NCI-H446 (cell line): ENCODE data around the gene FAT1.

ENCODE experiments used
- DNase-seq, 2 experiments: peaks; one replicate each; lab custom pipeline; 2025; lab: John Stamatoyannopoulos, UW

Gene FAT1

DNA sequence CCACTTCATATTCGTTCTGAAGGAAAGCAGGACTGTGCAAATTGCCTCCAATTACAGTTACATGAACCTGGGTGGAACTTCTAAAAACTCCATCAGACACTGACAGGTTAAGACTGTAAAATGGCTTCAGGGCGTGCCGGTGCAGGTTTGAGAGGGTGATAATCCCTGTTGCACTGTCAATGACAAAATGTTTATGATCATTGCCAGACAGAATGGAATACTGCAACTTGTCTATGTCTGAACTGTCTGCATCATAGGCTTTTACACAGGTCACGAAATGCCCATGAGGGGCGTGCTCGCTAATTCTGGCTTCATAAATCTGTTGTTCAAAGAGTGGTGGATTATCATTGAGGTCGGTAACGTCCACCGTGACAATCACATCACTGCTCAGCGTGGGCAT, 104.6 kb downstream of the FAT1 start:
- no peak for DNase-seq

DNA sequence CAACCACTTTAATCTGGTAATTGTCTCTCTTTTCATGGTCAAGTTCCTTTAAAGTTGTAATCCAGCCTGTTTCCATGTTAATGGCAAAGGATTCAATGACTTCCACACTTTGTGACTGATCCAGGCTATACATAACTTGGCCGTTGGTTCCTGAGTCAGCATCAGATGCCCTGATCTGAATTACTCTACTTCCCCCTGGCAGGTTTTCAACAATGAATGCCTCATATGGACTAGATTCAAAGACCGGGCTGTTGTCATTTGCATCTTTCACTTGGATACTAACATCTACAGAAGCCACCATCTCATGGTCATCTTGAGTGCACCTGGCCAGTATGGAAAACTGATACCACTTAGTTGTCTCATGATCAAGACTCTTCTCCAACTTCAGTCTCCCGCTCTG, 105.7 kb downstream of the FAT1 start:
- no peak for DNase-seq

DNA sequence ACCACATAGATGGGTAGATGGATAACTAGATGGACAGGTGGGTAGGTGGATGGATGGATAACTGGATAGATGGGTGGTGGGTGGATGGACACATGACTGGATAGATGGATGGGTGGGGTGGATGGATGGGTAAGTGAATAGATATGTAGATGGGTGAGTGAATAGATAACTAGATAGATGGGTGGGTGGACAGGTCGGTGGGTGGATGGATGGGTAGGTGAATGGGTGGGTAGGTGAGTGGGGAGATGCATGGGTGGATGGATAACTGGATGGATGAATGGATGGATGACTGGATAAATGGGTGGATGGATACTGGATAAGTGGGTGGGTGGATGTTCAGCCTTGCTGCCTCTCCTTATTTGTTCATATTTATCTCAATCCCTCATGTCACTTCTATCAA, 116.2 kb downstream of the FAT1 start:
- DNase-seq: no peak

DNA sequence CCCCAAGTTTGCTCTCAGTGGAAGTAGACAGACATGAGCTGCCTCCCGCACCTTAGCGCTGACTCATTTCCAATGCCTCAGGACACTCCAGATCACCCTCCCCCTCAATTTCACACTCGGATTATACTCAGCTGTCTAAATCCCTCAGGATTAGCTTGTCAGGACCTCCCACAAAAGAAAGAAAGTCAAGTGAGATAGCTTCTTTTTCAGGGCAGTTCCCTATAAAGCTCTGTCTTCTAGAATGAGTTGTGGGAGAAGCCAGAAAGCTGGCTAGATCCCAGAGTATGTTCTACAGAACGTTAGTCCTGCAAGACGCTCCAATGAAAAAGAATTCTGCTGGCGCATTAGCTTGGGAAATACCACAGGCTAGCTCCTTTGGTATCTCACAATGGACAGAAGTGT, 117.1 kb downstream of the FAT1 start:
- no peak for DNase-seq

DNA sequence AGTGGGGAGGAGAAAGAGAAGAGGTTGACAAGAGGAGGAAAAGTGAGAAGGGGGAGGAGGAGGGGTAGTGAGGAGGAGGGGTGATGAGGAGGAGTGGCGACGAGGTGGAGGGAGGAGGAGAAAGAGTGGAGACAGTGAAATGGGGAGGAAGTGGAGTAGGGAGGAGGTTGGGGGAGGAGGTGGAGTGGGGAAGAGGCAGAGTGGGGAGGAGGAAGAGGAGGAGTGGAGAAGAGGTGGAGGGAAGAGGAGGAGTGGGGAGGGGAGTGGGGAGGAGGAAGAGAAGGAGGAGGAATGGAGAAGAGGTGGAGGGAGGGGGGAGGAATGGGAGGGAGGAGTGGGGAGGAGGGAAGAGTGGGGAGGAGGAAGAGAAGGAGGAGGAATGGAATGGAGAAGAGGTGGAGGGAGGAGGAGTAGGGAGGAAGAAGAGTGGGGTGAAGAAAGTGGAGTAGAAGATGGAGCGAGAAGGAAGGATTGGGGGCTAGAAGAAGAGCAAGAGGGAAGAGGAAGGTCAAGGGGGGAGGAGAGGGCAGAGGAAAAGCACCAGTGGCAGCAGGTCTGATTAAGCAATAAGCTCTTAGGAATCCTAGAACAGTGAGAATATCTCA, 118.3 kb downstream of the FAT1 start:
- DNase-seq: no peak

DNA sequence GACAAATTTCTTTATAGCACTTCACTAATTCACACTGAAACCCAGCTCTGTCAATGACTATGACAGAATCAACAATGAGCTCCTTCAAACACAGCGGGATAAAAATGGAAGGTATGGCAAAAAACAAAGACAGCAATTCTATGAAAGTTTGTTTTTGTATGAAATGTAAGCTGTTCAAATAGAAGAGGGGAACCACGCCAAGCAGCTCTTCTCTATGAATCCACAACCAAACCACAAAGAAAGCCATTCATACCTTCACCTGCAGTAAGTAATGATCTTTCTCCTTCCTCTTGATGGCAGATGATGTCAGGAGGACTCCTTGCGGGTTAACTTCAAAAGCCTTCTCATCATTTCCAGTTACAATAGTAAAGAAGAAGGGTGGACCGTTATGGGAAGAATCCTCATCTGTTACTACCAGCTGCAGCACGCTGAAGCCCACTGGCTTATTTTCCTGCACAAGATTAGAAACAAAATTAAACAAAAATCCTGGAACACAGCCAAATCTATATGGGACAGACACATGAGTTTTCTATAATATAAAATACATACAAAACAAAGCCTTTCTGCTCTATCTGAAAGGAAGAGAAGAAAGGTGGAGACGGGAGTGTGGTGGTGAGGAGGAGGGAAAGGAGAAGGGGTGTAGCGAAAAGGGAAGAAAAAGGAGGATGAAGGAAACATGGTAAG, 119.4 kb downstream of the FAT1 start:
- no peak for DNase-seq

DNA sequence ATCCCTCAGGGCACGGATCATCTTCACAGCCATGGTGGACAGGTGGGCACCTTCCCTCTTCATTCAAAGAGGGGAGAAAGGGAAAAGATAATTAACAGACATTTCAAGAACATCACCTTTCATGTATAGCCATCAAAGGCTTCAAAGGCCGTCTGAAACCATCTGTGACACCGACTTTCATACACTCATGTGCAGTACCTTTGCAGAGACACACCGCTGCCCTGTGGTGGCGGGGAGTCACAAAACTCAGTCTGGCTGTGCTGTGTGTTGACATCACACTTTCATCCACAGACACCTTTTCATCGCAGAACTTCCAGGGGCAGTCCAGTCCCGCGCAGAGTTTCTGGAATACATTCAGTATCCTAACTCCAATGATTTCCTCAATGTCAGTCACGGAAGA, 120.7 kb downstream of the FAT1 start:
- no peak for DNase-seq

DNA sequence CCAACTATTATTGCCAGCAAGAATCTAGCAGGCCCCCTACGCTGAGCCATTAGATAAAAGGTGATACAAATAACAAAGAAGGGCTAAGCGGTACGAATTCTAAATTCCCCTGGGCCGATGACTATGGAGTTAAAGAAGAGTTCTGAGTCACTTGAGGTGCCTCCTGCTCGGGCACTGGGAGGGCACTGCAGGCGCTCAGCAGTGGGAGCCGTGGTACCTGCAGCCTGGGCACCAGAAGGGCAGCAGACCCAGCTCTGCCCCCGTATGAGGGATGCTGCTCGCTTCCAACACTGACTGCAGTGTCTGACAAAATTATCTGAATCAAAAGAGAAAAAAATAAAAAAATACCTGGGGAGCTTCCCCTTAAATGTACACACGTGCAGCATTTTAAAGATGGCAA, 124.2 kb downstream of the FAT1 start:
- no peak for DNase-seq

DNA sequence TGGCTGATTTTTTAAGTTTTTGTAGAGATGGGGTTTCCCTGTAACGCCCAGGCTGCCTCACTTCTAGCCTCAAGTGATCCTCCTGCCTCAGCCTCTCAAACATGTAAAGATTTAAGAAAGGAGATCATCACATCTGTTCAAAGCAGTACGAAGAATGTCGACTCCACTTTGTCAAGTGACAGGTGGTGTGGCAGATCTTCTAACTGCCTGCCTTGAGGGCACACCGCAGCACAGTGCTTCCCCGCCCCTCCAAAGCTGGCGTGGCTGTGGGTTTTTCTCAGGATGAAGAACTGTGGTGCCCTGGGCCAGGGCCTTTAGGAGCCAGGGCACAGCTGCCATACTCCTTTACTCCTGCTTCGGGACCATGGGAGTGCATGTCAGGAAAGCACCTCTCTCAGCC, 125.0 kb downstream of the FAT1 start:
- DNase-seq: no peak

DNA sequence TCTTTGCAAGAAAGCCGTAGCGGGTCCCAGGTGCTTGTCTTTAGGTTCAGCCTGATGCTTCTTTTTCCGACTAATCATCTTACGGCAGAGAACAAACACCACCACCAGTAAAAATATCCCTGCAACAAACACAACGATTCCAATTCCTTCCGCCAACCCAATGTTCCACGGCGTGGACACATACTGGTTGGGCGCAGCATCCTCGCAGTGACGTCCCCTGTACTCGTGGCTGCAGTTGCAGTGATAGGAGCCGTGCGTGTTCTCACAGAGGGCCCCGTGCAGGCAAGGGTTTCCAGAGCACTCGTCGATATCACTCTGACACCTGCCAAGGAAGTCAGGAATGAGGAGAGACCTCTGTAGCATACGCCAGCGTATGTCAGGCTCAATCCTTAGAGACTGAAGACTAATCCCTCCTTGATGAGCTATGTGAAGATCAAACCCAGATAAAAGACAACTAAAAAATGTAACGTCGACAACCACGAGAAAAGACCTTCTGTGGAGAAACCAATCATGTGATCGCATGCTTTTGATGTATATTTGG, 126.7 kb downstream of the FAT1 start:
- DNase-seq: no peak

DNA sequence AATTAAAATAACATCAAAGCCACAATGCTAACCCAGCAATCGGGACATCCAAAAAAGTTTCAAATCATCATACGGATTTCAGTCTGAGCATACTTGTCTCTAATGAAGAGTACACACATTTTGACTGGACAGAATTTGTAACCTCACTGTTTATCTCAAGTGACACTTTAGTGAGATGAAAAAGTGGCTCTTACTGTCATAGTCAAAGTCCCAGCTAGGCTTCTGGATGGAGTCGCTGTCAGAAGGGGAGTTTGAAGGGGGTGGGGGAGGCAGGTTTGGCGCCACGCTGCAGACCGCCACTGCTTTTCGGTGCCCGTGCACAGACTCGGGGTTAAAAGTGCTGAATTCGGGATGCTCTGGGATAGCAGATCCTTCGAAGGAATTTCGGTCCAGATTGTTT, 127.3 kb downstream of the FAT1 start:
- DNase-seq: no peak

DNA sequence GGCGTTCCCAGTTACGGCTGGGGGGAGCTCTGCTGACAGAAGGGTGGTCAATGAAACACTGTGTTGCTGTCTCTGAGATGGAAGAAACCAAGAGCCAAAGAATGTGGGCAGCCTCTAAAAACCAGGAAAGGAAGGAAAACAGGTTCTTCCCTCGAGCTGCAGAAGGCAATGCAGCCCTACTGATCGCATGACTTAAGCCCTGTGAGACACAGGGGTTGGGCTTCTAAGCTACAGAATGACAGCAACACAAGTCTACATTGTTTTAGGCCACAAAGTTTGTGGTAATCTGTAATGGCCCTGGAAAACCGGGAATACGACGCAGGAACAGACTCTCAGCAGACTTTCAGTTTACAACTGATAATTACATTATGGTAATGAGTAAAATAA, 130.1 kb downstream of the FAT1 start:
- DNase-seq: no peak

DNA sequence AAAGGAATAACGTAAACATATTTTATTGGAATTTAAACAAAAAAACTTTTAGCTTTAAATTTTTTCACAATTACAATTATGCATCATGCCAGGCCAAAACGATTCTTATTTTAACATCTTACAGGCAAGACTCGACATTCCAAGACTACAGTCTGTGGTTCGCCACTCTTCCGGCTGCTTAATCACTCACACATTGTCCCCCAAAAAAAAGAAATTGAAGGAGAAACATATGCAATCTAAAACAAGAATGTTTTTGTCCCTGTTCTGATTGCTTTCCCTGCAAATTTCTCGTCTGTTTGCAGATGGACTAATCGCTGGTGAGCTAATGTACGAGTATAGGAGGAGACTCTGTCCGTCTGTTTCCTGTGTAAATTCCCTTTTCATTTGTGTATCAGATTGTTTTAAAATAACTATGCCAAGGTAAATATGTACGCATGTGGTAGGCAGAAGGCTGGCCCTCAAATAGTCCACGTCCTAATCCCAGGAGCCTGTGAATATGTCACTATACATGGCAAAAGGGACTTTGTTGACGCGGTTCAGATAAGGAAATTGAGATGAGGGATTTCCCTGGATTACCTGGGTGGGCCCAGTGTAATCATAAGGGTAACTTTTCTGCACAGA, 130.6 kb downstream of the FAT1 start:
- DNase-seq: no peak

DNA sequence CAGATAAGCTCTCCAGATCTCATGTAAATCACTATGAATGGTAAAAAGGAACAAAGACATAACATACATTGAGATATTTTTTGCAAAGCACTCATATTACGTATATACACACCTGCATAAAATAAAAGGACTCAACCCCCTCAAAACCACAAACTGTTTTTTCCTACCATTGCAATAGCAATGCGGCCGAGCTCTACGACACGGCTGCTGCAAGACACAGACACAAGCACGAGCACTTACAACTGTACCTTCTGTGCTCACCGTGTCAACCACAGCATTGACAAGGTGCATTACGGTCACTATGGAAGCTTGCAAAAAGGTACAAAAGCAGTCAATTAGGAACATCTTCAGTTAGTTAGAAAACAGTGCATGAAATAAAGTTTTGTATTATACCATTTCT, 131.2 kb downstream of the FAT1 start:
- no peak for DNase-seq

DNA sequence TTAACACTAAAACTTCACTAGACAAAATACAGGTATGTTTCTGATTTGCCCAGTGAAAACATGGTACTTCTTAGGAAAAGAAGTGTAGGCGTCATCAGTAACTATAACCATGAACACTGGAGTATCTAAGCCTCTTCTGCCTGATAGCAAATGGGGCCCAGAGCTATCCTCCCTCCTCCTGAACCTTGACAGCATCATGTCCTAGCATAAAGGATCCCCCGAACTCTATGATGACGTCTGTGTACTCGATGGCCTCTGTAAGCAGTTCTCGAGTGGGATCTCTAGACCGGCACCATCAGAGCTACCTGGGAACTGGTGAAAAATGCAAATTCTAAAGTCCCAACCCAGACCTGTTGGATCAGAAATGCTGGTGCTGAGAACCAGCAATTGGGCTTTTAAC, 132.0 kb downstream of the FAT1 start:
- DNase-seq: no peak

DNA sequence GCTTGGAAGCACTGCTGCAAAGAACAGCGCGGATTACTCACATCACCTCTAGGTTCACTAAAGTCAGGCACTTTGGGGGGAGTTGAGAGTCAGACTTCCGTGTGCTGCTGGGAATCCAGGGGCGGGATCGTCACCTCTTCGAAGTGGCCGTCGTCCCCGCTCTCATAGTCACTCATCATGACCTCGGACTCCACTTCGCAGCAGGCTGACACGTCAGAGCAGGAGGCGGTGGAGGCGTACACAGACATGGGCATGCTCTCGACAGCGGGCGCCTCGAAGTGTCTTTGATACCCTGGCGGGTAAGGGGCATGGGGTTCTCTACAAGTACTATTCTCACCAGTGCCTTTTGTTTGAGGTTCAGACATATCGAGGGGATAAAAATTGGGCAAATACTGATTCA, 135.2 kb downstream of the FAT1 start:
- DNase-seq: no peak

DNA sequence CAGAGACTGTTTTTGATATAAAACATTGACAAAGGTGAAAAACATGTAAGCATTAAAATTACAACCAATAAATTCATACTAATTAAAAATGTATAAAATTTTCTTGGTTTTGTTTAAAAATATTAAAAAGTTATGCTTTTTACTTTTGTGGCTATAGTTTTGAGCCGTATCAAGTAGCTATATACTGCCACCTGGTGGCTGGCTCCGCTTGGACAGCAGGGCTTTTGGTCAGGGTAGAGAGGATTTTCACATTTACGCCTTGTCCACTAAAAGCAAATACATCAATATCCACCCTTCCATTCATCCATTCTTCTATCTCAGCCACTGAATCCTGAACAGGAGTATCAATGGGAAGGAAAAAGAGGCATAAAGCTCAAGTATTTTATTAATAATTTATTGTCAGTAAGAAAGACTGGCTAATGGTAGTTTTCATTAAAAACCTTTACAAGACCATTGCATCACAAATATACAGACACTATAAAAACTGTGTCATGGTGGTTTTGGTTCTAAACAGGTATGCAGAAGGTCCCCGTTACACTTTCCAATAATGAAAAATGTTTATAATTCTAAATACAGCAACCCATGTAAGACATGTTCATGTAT, 136.1 kb downstream of the FAT1 start:
- peak; percentile 1 to 40 for DNase-seq

DNA sequence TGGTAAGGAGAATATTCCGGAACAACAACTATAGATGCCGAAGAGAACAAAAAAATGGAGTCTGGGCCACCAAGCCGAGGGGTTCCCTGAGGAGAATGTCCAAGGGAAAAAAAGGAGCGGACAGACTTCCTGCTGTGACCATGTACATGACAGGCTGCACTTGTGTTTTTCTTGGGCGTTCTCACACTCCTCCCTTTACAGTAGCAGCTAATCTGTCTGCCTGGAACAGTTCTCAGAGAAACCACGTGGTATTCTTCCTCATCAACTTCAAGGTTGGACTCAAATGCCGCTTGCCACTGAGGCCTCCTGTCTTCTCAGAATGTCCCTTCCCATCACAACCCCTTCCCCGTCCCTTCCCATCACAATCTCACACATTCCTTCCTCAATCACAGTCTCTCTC, 137.5 kb downstream of the FAT1 start:
- DNase-seq: no peak

DNA sequence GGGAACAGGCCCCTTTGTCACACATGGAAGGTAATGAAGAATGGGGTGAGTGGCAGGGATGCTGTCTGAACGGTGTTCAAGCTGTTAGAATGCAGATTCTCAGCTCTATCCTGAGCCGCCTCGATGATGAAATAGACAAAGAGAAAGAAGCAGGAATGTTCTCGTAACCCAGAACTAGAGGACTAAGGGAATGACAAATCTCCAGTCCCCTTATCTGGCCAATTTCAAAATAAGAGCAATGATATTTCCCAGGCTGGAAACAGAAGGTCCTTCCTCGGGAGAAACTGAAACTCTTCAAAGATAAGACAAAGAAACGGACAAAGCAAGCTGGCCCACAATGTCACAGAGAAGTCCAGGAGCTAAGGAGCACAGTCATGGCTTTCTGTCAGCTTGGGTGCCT, 138.7 kb downstream of the FAT1 start:
- no peak for DNase-seq

DNA sequence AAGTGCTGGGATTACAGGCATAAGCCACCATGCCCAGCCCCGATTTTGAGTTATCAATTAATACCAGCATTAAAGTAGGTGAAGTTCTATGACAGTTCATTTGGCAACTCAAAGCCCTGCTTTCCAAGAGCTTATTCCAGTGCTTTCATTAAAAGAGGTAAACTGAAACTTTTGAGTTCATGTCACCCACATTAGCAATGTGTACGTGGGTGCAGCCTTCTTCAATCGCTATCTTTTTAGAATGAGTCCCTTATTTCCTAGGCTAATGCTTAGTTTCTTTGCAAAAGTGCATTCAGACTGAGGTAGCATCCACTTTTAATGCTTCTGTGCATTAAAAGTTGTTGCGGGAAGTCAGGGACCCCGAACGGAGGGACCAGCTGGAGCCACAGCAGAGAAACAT, 142.2 kb downstream of the FAT1 start:
- DNase-seq: no peak

DNA sequence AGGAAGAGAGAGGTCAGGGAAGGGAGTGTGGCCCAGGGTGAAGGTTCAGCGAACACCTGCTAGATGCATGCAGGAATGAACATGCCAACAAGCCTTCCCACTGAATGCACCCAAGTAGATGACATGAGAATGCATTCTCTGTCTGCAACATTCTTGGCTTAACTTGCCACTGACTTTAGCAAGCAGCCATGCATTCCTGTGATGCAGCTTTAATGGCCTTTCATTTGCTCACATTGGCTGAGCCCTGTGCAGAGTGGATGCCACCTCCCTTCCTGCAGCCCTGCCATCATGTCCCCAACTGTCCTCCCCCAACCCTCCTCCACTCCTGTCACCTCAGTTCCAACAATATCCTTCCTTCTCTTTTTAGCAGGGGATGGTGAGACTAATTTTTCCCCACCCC, 143.0 kb downstream of the FAT1 start:
- no peak for DNase-seq

DNA sequence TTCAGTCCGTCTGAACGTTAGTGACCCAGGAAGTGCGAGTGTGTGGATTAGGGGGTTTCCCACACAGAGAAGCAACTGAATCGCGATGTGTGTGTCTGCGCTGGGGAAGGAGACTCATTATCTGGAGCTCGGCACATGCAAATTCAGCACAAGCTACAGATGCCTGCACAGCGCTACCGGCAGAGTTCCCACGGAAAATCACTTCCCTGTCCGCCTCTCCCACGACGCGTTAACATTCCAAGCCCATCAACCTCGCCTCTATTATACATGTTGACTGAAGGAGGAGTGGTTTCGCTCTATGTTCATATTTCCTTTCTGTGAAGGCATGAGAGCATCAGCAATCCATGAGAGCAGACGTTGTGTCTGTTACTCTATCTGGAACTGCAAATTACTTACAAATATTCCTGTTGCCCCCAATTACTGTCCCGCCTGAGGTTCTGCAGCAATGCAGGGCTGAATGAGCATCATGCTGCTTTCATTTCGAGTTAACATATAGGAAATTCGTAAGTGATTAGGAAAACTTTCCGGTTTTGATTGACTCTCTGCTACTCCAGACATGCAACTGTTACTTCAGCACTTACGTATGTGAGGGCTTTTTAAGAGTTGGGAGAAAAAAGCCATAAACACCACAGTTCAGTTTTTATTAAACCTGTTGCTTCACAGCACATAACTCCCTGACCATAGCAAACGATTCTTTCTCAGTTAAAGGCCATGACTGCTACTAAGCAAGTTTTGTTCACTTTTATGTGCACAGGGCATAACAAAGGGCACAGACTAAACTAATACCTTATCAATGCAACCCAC, 153.3 kb downstream of the FAT1 start:
- DNase-seq: no peak
